ENCODE data around the gene PLSCR2. TPM values are rescaled to one million over a fixed set of nuclear protein-coding genes. Genes with fewer than 3 reads are reported as not detected.

PLSCR2 gene
- total and polyA plus RNA-seq, 4 donors: 0.25 TPM; not detected in 3

DNA sequence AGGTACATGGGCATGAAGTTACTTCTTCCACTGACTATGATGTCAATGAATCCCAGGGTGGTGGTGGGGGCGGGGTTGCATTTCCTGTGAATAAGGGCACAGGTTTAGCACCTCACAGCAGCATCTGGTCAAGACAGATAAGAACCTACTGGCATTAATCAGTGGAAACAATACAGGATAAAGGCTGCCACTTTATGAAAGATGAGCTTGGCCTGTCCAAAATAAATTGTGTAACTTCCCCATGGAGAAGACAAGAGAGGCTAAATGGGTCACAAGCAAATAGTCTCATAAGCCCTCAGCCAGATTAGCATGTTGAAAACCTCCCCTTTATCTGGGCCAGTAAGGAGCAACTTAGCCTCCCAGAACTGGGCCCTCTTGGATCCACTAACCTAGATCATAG is 27.4 kb upstream of the PLSCR2 start:
- Histone ChIP-seq H3K4me3 (ENCODE audit: low read depth in 1 of 3, low read length in 3 of 3) (no peak overlapping the region), H3K27ac (ENCODE audit: low read depth in 1 of 2, low read length in 2 of 2) (no peak overlapping the region), H3K9ac (ENCODE audit: low read depth in 1 of 2, low read length in 2 of 2) (no peak overlapping the region), H3K9me3 (ENCODE audit: control insufficient read depth in 4 of 4, low read length in 3 of 4) (no peaks in the 10 kb centered on the region), H3K4me1 (ENCODE audit: control insufficient read depth in 4 of 4, insufficient read depth in 4 of 4, low read length in 3 of 4) (peaks cover 0 to 2% (median 0%) of the 10 kb centered on the region in 4 donors), H3K36me3 (ENCODE audit: control insufficient read depth in 4 of 4, insufficient read depth in 3 of 4, low read depth in 1 of 4, low read length in 3 of 4) (no peaks in the 10 kb centered on the region), H3K27me3 (ENCODE audit: control insufficient read depth in 4 of 4, insufficient read depth in 4 of 4, low read length in 3 of 4) (no peaks in the 10 kb centered on the region)
- TF ChIP-seq YY1 (IDR thresholded peaks at IDR 0.05) (no peak), JUND (IDR thresholded peaks at IDR 0.05) (no peak), FOXA1 (IDR thresholded peaks at IDR 0.05) (no peak), HNF4A (conservative IDR thresholded peaks at IDR 0.05) (no peak), GABPA (IDR thresholded peaks at IDR 0.05 in 1 of 2, conservative IDR thresholded peaks at IDR 0.05 in 1 of 2) (no peak), TAF1 (conservative IDR thresholded peaks at IDR 0.05) (no peak), FOXA2 (IDR thresholded peaks at IDR 0.05) (no peak), HNF4G (IDR thresholded peaks at IDR 0.05) (no peak)
- TF ChIP-seq, protein P1, sequence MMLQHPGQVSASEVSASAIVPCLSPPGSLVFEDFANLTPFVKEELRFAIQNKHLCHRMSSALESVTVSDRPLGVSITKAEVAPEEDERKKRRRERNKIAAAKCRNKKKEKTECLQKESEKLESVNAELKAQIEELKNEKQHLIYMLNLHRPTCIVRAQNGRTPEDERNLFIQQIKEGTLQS (IDR thresholded peaks at IDR 0.05): no peak
- TF ChIP-seq, protein P2, sequence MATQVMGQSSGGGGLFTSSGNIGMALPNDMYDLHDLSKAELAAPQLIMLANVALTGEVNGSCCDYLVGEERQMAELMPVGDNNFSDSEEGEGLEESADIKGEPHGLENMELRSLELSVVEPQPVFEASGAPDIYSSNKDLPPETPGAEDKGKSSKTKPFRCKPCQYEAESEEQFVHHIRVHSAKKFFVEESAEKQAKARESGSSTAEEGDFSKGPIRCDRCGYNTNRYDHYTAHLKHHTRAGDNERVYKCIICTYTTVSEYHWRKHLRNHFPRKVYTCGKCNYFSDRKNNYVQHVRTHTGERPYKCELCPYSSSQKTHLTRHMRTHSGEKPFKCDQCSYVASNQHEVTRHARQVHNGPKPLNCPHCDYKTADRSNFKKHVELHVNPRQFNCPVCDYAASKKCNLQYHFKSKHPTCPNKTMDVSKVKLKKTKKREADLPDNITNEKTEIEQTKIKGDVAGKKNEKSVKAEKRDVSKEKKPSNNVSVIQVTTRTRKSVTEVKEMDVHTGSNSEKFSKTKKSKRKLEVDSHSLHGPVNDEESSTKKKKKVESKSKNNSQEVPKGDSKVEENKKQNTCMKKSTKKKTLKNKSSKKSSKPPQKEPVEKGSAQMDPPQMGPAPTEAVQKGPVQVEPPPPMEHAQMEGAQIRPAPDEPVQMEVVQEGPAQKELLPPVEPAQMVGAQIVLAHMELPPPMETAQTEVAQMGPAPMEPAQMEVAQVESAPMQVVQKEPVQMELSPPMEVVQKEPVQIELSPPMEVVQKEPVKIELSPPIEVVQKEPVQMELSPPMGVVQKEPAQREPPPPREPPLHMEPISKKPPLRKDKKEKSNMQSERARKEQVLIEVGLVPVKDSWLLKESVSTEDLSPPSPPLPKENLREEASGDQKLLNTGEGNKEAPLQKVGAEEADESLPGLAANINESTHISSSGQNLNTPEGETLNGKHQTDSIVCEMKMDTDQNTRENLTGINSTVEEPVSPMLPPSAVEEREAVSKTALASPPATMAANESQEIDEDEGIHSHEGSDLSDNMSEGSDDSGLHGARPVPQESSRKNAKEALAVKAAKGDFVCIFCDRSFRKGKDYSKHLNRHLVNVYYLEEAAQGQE (IDR thresholded peaks at IDR 0.05): no peak
- TF ChIP-seq, protein P3, sequence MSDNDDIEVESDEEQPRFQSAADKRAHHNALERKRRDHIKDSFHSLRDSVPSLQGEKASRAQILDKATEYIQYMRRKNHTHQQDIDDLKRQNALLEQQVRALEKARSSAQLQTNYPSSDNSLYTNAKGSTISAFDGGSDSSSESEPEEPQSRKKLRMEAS (IDR thresholded peaks at IDR 0.05): no peak
- TF ChIP-seq, protein P4, sequence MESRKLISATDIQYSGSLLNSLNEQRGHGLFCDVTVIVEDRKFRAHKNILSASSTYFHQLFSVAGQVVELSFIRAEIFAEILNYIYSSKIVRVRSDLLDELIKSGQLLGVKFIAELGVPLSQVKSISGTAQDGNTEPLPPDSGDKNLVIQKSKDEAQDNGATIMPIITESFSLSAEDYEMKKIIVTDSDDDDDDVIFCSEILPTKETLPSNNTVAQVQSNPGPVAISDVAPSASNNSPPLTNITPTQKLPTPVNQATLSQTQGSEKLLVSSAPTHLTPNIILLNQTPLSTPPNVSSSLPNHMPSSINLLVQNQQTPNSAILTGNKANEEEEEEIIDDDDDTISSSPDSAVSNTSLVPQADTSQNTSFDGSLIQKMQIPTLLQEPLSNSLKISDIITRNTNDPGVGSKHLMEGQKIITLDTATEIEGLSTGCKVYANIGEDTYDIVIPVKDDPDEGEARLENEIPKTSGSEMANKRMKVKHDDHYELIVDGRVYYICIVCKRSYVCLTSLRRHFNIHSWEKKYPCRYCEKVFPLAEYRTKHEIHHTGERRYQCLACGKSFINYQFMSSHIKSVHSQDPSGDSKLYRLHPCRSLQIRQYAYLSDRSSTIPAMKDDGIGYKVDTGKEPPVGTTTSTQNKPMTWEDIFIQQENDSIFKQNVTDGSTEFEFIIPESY (IDR thresholded peaks at IDR 0.05): no peak
- TF ChIP-seq, protein P5, sequence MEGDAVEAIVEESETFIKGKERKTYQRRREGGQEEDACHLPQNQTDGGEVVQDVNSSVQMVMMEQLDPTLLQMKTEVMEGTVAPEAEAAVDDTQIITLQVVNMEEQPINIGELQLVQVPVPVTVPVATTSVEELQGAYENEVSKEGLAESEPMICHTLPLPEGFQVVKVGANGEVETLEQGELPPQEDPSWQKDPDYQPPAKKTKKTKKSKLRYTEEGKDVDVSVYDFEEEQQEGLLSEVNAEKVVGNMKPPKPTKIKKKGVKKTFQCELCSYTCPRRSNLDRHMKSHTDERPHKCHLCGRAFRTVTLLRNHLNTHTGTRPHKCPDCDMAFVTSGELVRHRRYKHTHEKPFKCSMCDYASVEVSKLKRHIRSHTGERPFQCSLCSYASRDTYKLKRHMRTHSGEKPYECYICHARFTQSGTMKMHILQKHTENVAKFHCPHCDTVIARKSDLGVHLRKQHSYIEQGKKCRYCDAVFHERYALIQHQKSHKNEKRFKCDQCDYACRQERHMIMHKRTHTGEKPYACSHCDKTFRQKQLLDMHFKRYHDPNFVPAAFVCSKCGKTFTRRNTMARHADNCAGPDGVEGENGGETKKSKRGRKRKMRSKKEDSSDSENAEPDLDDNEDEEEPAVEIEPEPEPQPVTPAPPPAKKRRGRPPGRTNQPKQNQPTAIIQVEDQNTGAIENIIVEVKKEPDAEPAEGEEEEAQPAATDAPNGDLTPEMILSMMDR (IDR thresholded peaks at IDR 0.05; ENCODE audit: low read depth, low read length, missing input control): no peak
- no peak for DNase-seq (ENCODE audit: low spot score)
- WGBS: 86% methylated on average over 1 of the region's 1 CpG

DNA sequence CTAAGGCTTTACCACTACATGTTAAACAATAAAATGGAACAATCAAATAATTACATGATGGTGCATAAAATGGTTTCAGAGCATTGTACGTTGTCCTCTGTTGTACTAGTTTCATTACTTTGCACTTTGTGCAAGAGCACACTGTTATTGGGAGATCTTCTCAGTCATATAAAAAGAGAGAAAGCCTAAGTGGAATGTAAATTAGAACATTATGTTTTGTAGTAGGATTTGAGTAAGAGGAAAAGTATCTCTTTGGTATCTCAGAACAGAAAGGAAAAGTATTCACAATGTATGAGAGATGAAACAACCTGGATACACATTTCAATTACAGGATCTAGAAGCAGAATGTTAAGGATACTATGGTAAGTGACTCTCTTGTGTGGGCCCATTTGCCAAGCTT is 26.9 kb upstream of the PLSCR2 start:
- no peak overlapping the region for H3K9ac ChIP-seq (ENCODE audit: low read depth in 1 of 2, low read length in 2 of 2)
- no peaks in the 10 kb centered on the region for H3K36me3 ChIP-seq (ENCODE audit: control insufficient read depth in 4 of 4, insufficient read depth in 3 of 4, low read depth in 1 of 4, low read length in 3 of 4)
- no peaks in the 10 kb centered on the region for H3K27me3 ChIP-seq (ENCODE audit: control insufficient read depth in 4 of 4, insufficient read depth in 4 of 4, low read length in 3 of 4)
- H3K9me3 ChIP-seq (ENCODE audit: control insufficient read depth in 4 of 4, low read length in 3 of 4): peaks cover 0 to under 1% (median 0%) of the 10 kb centered on the region in 4 donors
- peaks cover 0 to 2% (median 0%) of the 10 kb centered on the region in 4 donors for H3K4me1 ChIP-seq (ENCODE audit: control insufficient read depth in 4 of 4, insufficient read depth in 4 of 4, low read length in 3 of 4)
- 88% methylated on average over 1 of the region's 1 CpG for WGBS
- no peak overlapping the region for H3K4me3 ChIP-seq (ENCODE audit: low read depth in 1 of 3, low read length in 3 of 3)
- no peak overlapping the region for H3K27ac ChIP-seq (ENCODE audit: low read depth in 1 of 2, low read length in 2 of 2)
- DNase-seq (ENCODE audit: low spot score): no peak
- TF ChIP-seq YY1 (IDR thresholded peaks at IDR 0.05): no peak
- TF ChIP-seq, protein P2 (IDR thresholded peaks at IDR 0.05): no peak
- no peak for TF ChIP-seq HNF4A (conservative IDR thresholded peaks at IDR 0.05)
- TF ChIP-seq, protein P5 (IDR thresholded peaks at IDR 0.05; ENCODE audit: low read depth, low read length, missing input control): no peak
- no peak for TF ChIP-seq FOXA1 (IDR thresholded peaks at IDR 0.05)
- TF ChIP-seq HNF4G (IDR thresholded peaks at IDR 0.05): no peak
- no peak for TF ChIP-seq FOXA2 (IDR thresholded peaks at IDR 0.05)
- no peak for TF ChIP-seq RXRA (IDR thresholded peaks at IDR 0.05)
- TF ChIP-seq, protein P4 (IDR thresholded peaks at IDR 0.05): no peak

Measured in liver (tissue), 9 donors.